ENCODE results near the gene BANF2.

GRCh38 chr20:17762873-17763557, 63.2 kb downstream of the BANF2 start:
- no peak for TF ChIP-seq MXI1 (conservative IDR thresholded peaks at IDR 0.05; ENCODE audit: poor library complexity, severe bottlenecking)
- TF ChIP-seq, protein P1, sequence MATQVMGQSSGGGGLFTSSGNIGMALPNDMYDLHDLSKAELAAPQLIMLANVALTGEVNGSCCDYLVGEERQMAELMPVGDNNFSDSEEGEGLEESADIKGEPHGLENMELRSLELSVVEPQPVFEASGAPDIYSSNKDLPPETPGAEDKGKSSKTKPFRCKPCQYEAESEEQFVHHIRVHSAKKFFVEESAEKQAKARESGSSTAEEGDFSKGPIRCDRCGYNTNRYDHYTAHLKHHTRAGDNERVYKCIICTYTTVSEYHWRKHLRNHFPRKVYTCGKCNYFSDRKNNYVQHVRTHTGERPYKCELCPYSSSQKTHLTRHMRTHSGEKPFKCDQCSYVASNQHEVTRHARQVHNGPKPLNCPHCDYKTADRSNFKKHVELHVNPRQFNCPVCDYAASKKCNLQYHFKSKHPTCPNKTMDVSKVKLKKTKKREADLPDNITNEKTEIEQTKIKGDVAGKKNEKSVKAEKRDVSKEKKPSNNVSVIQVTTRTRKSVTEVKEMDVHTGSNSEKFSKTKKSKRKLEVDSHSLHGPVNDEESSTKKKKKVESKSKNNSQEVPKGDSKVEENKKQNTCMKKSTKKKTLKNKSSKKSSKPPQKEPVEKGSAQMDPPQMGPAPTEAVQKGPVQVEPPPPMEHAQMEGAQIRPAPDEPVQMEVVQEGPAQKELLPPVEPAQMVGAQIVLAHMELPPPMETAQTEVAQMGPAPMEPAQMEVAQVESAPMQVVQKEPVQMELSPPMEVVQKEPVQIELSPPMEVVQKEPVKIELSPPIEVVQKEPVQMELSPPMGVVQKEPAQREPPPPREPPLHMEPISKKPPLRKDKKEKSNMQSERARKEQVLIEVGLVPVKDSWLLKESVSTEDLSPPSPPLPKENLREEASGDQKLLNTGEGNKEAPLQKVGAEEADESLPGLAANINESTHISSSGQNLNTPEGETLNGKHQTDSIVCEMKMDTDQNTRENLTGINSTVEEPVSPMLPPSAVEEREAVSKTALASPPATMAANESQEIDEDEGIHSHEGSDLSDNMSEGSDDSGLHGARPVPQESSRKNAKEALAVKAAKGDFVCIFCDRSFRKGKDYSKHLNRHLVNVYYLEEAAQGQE (IDR thresholded peaks at IDR 0.05; ENCODE audit: borderline replicate concordance), result no peak
- no peak for TF ChIP-seq CTCF (IDR thresholded peaks at IDR 0.05; ENCODE audit: poor library complexity, severe bottlenecking)
- TF ChIP-seq EZH2 (IDR thresholded peaks at IDR 0.05; ENCODE audit: borderline replicate concordance, insufficient read depth, low read length, poor library complexity, severe bottlenecking), result no peak
- no peak for TF ChIP-seq EP300 (conservative IDR thresholded peaks at IDR 0.05; ENCODE audit: poor library complexity, severe bottlenecking)

All from neural cell (in vitro differentiated cells).